Type B pancreatic cell (in vitro differentiated cells): Measurements from ENCODE around the gene HBZ. TPM values are rescaled to one million over a fixed set of nuclear protein-coding genes. Genes with fewer than 3 reads are reported as not detected.

Experiments
- DNase-seq: peaks from one replicate; pipeline ENCODE4 v3.0.0; 2021; ENCODE audit warnings: mixed read lengths; ENCODE audit not compliant: unreplicated experiment; ENCODE audit errors: extremely low spot score
- H3K27ac Mint-ChIP-seq: 2 replicates; pipeline ENCODE4 v1.8.0; 2021; ENCODE audit warnings: mild to moderate bottlenecking, mixed read lengths
- H3K27me3 Mint-ChIP-seq: 2 replicates; pipeline ENCODE4 v1.8.0; 2021; ENCODE audit warnings: mixed read lengths
- H3K36me3 Mint-ChIP-seq: 2 replicates; pipeline ENCODE4 v1.8.0; 2021; ENCODE audit warnings: mixed read lengths
- H3K4me1 Mint-ChIP-seq: one replicate; pipeline ENCODE4 v1.8.0; 2021; ENCODE audit warnings: mixed read lengths; ENCODE audit not compliant: unreplicated experiment
- H3K4me3 Mint-ChIP-seq: 2 replicates; pipeline ENCODE4 v1.8.0; 2021; ENCODE audit warnings: mild to moderate bottlenecking, mixed read lengths
- H3K9me3 Mint-ChIP-seq: 2 replicates; pipeline ENCODE4 v1.8.0; 2021; ENCODE audit warnings: mixed read lengths
- total RNA-seq: library from RNA; stranded (reverse); gene quantifications from 2 replicates; pipeline ENCODE4 v1.2.1, GENCODE V29; 2021; ENCODE audit warnings: low replicate concordance
- TF ChIP-seq, protein P1 (sequence below): fragments of 200-600 bp; sonication (generic); conservative IDR thresholded peaks from 2 replicates; pipeline ENCODE4 v1.5.0; 2021; ENCODE audit warnings: antibody characterized with exemption, mild to moderate bottlenecking

The HBZ gene
- total RNA-seq, 1 donor from 2014 or later, result not detected

DNA sequence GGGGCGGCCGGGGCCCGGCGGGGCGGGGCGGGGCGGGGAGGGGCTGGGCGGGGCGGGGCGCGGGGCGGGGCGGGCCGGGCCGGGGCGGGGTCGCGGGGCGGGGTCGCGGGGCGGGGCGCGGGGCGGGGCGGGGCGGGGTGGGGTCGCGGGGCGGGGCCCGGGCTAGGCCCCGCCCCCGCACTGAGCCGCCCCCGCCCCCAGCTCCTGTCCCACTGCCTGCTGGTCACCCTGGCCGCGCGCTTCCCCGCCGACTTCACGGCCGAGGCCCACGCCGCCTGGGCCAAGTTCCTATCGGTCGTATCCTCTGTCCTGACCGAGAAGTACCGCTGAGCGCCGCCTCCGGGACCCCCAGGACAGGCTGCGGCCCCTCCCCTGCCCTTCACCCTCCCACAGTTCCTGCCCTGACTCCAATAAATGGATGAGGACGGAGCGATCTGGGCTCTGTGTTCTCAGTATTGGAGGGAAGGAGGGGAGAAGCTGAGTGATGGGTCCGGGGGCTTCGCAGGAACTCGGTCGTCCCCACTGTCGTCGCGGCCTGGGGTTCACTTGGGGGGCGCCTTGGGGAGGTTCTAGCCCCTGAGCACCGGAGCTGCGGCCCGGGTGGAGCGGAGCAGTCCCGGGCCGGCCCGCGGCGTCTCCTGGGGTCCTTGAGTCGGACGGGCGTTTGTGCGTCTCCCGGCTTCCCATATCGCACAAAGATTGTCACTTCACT is 12.5 kb downstream of the HBZ start:
- H3K27me3 Mint-ChIP-seq, result peaks cover 69% of the 10 kb centered on the region
- TF ChIP-seq, protein P1, sequence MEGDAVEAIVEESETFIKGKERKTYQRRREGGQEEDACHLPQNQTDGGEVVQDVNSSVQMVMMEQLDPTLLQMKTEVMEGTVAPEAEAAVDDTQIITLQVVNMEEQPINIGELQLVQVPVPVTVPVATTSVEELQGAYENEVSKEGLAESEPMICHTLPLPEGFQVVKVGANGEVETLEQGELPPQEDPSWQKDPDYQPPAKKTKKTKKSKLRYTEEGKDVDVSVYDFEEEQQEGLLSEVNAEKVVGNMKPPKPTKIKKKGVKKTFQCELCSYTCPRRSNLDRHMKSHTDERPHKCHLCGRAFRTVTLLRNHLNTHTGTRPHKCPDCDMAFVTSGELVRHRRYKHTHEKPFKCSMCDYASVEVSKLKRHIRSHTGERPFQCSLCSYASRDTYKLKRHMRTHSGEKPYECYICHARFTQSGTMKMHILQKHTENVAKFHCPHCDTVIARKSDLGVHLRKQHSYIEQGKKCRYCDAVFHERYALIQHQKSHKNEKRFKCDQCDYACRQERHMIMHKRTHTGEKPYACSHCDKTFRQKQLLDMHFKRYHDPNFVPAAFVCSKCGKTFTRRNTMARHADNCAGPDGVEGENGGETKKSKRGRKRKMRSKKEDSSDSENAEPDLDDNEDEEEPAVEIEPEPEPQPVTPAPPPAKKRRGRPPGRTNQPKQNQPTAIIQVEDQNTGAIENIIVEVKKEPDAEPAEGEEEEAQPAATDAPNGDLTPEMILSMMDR, result no peak
- no peaks in the 10 kb centered on the region for H3K9me3 Mint-ChIP-seq
- no peak overlapping the region for H3K4me3 Mint-ChIP-seq
- DNase-seq, result no peak
- H3K4me1 Mint-ChIP-seq, result no peaks in the 10 kb centered on the region
- H3K36me3 Mint-ChIP-seq, result no peaks in the 10 kb centered on the region
- no peak overlapping the region for H3K27ac Mint-ChIP-seq

DNA sequence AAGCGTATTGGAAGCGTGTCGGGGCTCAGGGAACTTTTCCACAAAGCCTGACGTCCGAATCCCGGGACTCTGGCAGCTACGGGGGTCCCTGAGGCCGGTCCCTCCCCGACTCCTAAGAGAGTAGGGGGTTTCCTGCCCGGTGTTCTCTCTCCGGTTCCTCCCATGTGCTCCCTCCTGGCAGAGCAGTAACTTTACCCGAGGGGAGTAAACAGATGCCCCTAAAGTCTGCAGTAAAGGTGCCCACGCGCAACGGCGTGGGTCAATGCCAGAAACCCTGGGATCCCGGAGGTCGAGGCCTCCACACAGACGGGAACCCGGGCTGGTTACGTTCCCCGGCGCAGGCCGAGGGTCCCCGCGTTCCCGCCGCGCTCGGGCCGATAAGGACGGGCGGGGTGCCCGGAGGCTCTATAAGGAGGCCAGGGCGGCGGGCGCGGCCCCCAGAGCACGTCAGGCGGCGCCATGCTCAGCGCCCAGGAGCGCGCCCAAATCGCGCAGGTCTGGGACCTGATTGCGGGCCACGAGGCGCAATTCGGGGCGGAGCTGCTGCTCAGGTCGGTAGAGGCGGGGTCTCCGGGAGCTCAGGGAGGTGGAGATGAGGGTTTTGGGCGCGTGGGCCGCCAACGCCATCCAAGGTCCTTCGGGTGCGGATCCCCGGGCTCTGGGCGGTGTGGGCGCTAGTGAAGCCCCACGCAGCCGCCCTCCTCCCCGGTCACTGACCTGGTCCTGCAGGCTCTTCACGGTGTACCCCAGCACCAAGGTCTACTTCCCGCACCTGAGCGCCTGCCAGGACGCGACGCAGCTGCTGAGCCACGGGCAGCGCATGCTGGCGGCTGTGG is 13.3 kb downstream of the HBZ start, which contains the start of gene HBM:
Gene HBM, plus strand, starts transcription at position 440 of the 836 bp plus-strand sequence. Its CDS starts 20 bp downstream, at position 460.
- H3K4me3 Mint-ChIP-seq, result no peak within 1 kb of the TSS
- DNase-seq, result no peak

DNA sequence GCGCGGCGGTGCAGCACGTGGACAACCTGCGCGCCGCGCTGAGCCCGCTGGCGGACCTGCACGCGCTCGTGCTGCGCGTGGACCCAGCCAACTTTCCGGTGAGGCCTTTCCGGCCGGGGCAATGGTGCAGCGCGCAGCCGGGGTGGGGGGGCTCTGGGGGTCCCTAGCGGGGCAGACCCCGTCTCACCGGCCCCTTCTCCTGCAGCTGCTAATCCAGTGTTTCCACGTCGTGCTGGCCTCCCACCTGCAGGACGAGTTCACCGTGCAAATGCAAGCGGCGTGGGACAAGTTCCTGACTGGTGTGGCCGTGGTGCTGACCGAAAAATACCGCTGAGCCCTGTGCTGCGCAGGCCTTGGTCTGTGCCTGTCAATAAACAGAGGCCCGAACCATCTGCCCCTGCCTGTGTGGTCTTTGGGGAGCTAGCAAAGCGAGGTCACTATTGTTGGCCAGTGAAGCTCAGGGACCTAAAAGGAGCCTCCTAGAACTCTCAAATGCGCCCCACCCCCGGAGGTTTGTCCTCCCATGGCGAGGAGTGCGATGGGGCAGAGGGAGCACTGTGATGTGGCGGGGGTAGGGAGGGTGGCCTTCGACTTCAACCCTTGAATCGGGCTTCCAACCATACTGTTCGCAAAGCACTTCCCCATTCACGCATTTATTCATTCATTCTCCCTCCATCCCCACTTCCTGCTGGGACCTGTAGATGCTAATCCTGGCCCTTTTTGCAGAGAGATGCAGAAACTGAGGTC is 14.1 kb downstream of the HBZ start:
- H3K4me1 Mint-ChIP-seq, result no peaks in the 10 kb centered on the region
- no peak overlapping the region for H3K27ac Mint-ChIP-seq
- peaks cover 77% of the 10 kb centered on the region for H3K27me3 Mint-ChIP-seq
- TF ChIP-seq, protein P1, result no peak
- no peaks in the 10 kb centered on the region for H3K9me3 Mint-ChIP-seq
- no peak for DNase-seq
- H3K4me3 Mint-ChIP-seq, result no peak overlapping the region
- no peaks in the 10 kb centered on the region for H3K36me3 Mint-ChIP-seq

More for the DNA sequence above, 13.3 kb downstream of the HBZ start, which contains the start of gene HBM:
- no peaks in the 10 kb centered on the region for H3K36me3 Mint-ChIP-seq
- no peaks in the 10 kb centered on the region for H3K4me1 Mint-ChIP-seq
- no peaks in the 10 kb centered on the region for H3K9me3 Mint-ChIP-seq
- peaks cover 76% of the 10 kb centered on the region for H3K27me3 Mint-ChIP-seq
- TF ChIP-seq, protein P1, result no peak
- no peak within 1 kb of the TSS for H3K27ac Mint-ChIP-seq

DNA sequence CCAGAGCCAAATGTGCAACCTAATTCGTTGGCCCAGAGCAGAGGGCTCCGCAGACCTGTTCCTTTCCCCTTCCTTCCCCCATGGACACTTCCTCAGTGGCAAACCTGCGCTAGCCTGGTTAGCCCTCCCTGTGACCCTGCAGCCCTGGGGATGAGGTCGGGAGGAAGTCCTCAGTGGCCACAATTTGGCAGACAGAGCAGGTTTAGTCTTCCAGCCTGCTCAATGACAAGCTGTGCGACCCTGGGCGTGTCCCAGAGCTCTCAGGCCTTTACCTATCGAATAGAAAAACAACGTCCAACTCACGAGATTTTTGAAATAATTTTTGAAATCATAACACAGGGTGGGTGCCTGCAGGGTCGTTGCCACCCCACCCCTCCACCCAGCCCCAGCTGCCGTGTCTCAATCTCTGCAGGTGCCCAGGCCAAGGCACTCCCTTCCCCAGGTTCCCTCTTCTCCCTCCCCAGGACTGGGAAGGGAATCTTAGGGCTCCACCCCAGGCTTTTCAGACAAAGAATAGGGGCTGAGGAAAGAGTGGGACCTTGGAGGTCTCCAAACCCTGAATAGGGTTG is 14.8 kb downstream of the HBZ start:
- TF ChIP-seq, protein P1, result no peak
- DNase-seq, result no peak
- no peaks in the 10 kb centered on the region for H3K4me1 Mint-ChIP-seq
- H3K9me3 Mint-ChIP-seq, result no peaks in the 10 kb centered on the region
- no peak overlapping the region for H3K27ac Mint-ChIP-seq
- no peaks in the 10 kb centered on the region for H3K36me3 Mint-ChIP-seq
- no peak overlapping the region for H3K4me3 Mint-ChIP-seq
- H3K27me3 Mint-ChIP-seq, result peaks cover 75% of the 10 kb centered on the region

GRCh38 chr16:168424-168823 is 16.0 kb downstream of the HBZ start:
- H3K27me3 Mint-ChIP-seq, result peaks cover 73% of the 10 kb centered on the region

More at GRCh38 chr16:168424-168823, 16.0 kb downstream of the HBZ start:
- TF ChIP-seq, protein P1, result no peak
- Mint-ChIP-seq H3K4me3 (no peak overlapping the region), H3K36me3 (no peaks in the 10 kb centered on the region), H3K9me3 (no peaks in the 10 kb centered on the region), H3K4me1 (no peaks in the 10 kb centered on the region), H3K27ac (no peak overlapping the region)
- no peak for DNase-seq
